K562 (cell line): ENCODE measurements around the gene FLAD1.
A peak's percentile ranks its signal among the peaks of the same experiment; 100 is the strongest.

Experiments used
- ATF3 ChIP-seq, 2 experiments: fragments of 450-650 bp in 1 of 2; sonication (generic) in 1 of 2; formaldehyde crosslinking in 1 of 2; IDR thresholded peaks in 1 of 2; conservative IDR thresholded peaks in 1 of 2; 2 replicates each; pipeline versions ENCODE4 v1.6.1 to v1.8.1; 2016 to 2023; ENCODE audit warnings: mild to moderate bottlenecking in 2 of 2, moderate library complexity in 2 of 2, inconsistent platforms in 1 of 2, missing genetic modification reagents in 1 of 2
- CTCF ChIP-seq, 3 experiments: IDR thresholded peaks in 2 of 3; conservative IDR thresholded peaks in 1 of 3; 2 replicates each; pipeline ENCODE4 v1.5.1; 2011 to 2012; ENCODE audit warnings: low read length in 3 of 3, mild to moderate bottlenecking in 3 of 3, control low read depth in 2 of 3, improper control_type of control experiment in 1 of 3, inconsistent platforms in 1 of 3, low read depth in 1 of 3, mixed read lengths in 1 of 3, moderate library complexity in 1 of 3; ENCODE audit not compliant: insufficient read depth in 2 of 3
- FOXP1 ChIP-seq: sonication (generic); formaldehyde crosslinking; IDR thresholded peaks from 2 replicates; pipeline ENCODE4 v1.8.0; 2022; ENCODE audit warnings: mild to moderate bottlenecking, missing genetic modification reagents
- GABPA ChIP-seq: fragments of 200-800 bp; sonication (Bioruptor generic); conservative IDR thresholded peaks from 2 replicates; pipeline ENCODE4 v1.6.1; 2016; ENCODE audit warnings: low read depth, missing genetic modification characterization, missing compliant biosample characterization
- HBP1 ChIP-seq: fragments of 450-650 bp; formaldehyde crosslinking; IDR thresholded peaks from 2 replicates; pipeline ENCODE4 v1.4.0; 2022; ENCODE audit warnings: missing genetic modification characterization
- NEUROD1 ChIP-seq: fragments of 150-350 bp; IDR thresholded peaks from 2 replicates; pipeline ENCODE4 v1.6.1; 2014; ENCODE audit warnings: borderline replicate concordance, low read length, low read depth; ENCODE audit not compliant: partially characterized antibody
- PATZ1 ChIP-seq: fragments of 250-450 bp; sonication (Bioruptor Pico); IDR thresholded peaks from 2 replicates; pipeline ENCODE4 v1.5.0; 2020; ENCODE audit warnings: mild to moderate bottlenecking, borderline replicate concordance
- TSHZ1 ChIP-seq: fragments of 250-450 bp; sonication (Bioruptor Pico); IDR thresholded peaks from 2 replicates; pipeline ENCODE4 v1.4.0; 2020; ENCODE audit warnings: mild to moderate bottlenecking, moderate library complexity
- ZHX1 ChIP-seq: fragments of 150-350 bp; conservative IDR thresholded peaks from 2 replicates; pipeline ENCODE4 v1.6.1; 2014; ENCODE audit warnings: low read length
- ZKSCAN8 ChIP-seq: fragments of 200-800 bp; sonication (Bioruptor generic); IDR thresholded peaks from 2 replicates; pipeline ENCODE4 v1.6.1; 2016; ENCODE audit warnings: missing genetic modification characterization, missing compliant biosample characterization
- ZNF253 ChIP-seq: fragments of 250-450 bp; sonication (Bioruptor Pico); conservative IDR thresholded peaks from 2 replicates; pipeline ENCODE4 v1.6.1; 2021; ENCODE audit warnings: mild to moderate bottlenecking
- ZNF77 ChIP-seq: fragments of 250-450 bp; sonication (Bioruptor Pico); IDR thresholded peaks from 2 replicates; pipeline ENCODE4 v1.5.0; 2020

GRCh38 chr1:154983776-154984466, 777 bp downstream of the FLAD1 start:
- no peak for TF ChIP-seq PATZ1
- TF ChIP-seq TSHZ1 (CRISPR knock-in tag) = no peak
- TF ChIP-seq CTCF (IDR thresholded peaks at IDR 0.05 in 2 of 3, conservative IDR thresholded peaks at IDR 0.05 in 1 of 3; ENCODE audit: insufficient read depth in 2 of 3, low read depth in 1 of 3, low read length in 3 of 3) = peak in 1 of 3 experiments; percentile 25; a peak in 2 of 6 replicates
- TF ChIP-seq FOXP1 (CRISPR knock-in tag) = no peak
- TF ChIP-seq ZNF253 = no peak
- no peak for TF ChIP-seq NEUROD1
- TF ChIP-seq ZKSCAN8 = no peak
- no peak for TF ChIP-seq GABPA (tag)
- TF ChIP-seq ATF3 (IDR thresholded peaks at IDR 0.05) = no peak
- TF ChIP-seq ATF3 (CRISPR knock-in tag; conservative IDR thresholded peaks at IDR 0.05) = no peak
- no peak for TF ChIP-seq ZHX1
- TF ChIP-seq HBP1 (CRISPR knock-in tag) = no peak
- no peak for TF ChIP-seq ZNF77 (CRISPR knock-in tag)
